Endodermal cell (in vitro differentiated cells): ENCODE data around the gene WHRN. TPM values are rescaled to one million over a fixed set of nuclear protein-coding genes. Genes with fewer than 3 reads are reported as not detected.

Experiments
- DNase-seq: peaks from one replicate; pipeline ENCODE4 v3.0.0-alpha.2; 2017
- H3K27ac ChIP-seq: 2 replicates; pipeline ENCODE4 v1.5.1; 2013; ENCODE audit warnings: mild to moderate bottlenecking, low read depth, low read length, moderate library complexity
- H3K27me3 ChIP-seq: 2 replicates; pipeline ENCODE4 v1.6.1; 2013; ENCODE audit warnings: mild to moderate bottlenecking, low read length, moderate library complexity; ENCODE audit not compliant: insufficient read depth, control insufficient read depth, poor library complexity, severe bottlenecking
- H3K36me3 ChIP-seq: 2 replicates; pipeline ENCODE4 v1.7.0; 2013; ENCODE audit warnings: mild to moderate bottlenecking, low read length, moderate library complexity; ENCODE audit not compliant: control insufficient read depth, insufficient read depth
- H3K4me1 ChIP-seq: one replicate; pipeline ENCODE4 v1.7.0; 2013; ENCODE audit warnings: low read length; ENCODE audit not compliant: control insufficient read depth, insufficient read depth
- H3K4me3 ChIP-seq: 2 replicates; pipeline ENCODE4 v1.5.1; 2013; ENCODE audit warnings: mild to moderate bottlenecking, low read length, moderate library complexity
- H3K9ac ChIP-seq: 2 replicates; pipeline ENCODE4 v1.6.1; 2013; ENCODE audit warnings: mild to moderate bottlenecking, low read length, moderate library complexity; ENCODE audit not compliant: poor library complexity, severe bottlenecking; ENCODE audit errors: extremely low read depth
- H3K9me3 ChIP-seq: 2 replicates; pipeline ENCODE4 v1.6.1; 2013; ENCODE audit warnings: mild to moderate bottlenecking, low read length, moderate library complexity; ENCODE audit not compliant: control insufficient read depth
- H3K27ac Mint-ChIP-seq: 2 replicates; pipeline ENCODE4 v1.8.0; 2020; ENCODE audit warnings: mixed read lengths
- H3K27me3 Mint-ChIP-seq: 2 replicates; pipeline ENCODE4 v1.8.0; 2021; ENCODE audit warnings: mild to moderate bottlenecking, mixed read lengths; ENCODE audit not compliant: insufficient read depth
- H3K36me3 Mint-ChIP-seq: 2 replicates; pipeline ENCODE4 v1.8.0; 2020; ENCODE audit warnings: low read depth, mixed read lengths
- H3K4me1 Mint-ChIP-seq: 2 replicates; pipeline ENCODE4 v1.8.0; 2020; ENCODE audit warnings: mixed read lengths
- H3K4me3 Mint-ChIP-seq: 2 replicates; pipeline ENCODE4 v1.8.0; 2020; ENCODE audit warnings: mild to moderate bottlenecking, moderate library complexity, mixed read lengths
- H3K9me3 Mint-ChIP-seq: 2 replicates; pipeline ENCODE4 v1.8.0; 2020; ENCODE audit warnings: mild to moderate bottlenecking, mixed read lengths
- CTCF ChIP-seq: fragments of 200-600 bp; sonication (generic); conservative IDR thresholded peaks from 2 replicates; pipeline ENCODE4 v1.5.0; 2021; ENCODE audit warnings: antibody characterized with exemption, mild to moderate bottlenecking
- WGBS, 2 experiments: methylation state at CpG; one replicate each; pipeline versions ENCODE4 v1.1.5 to v1.1.7; 2013; ENCODE audit warnings: missing lambda C conversion rate in 2 of 2, mixed read lengths in 1 of 2; ENCODE audit not compliant: insufficient coverage in 1 of 2, insufficient read length in 1 of 2; 5-methylcytosine and 5-hydroxymethylcytosine counted together
- total RNA-seq, 2 donors: library from RNA; stranded (reverse); fragmentation: NEBNext Ultra II Directional in 1 of 2; extraction: Animal tissue kit (Norgen Biotek cat#: 25700) in 1 of 2; gene quantifications; 2 replicates in 1 of 2; 3 replicates in 1 of 2; pipeline ENCODE4 v1.2.1, GENCODE V29; 2021

WHRN gene
- total RNA-seq, 2 donors from 2014 or later, result 7.0 to 12.8 TPM

GRCh38 chr9:114518120-114518519 is 12.8 kb upstream of the WHRN start:
- H3K4me3 Mint-ChIP-seq, result no peak overlapping the region
- Histone ChIP-seq H3K36me3 (no peaks in the 10 kb centered on the region), H3K27ac (no peak overlapping the region), H3K27me3 (peaks cover 18% of the 10 kb centered on the region), H3K4me3 (no peak overlapping the region), H3K9me3 (no peaks in the 10 kb centered on the region), H3K9ac (no peak overlapping the region), H3K4me1 (peaks cover 7% of the 10 kb centered on the region)
- whole genome bisulfite sequencing, 2 experiments, result 95% methylated on average over 1 of the region's 1 CpG; no CpG with 5 or more reads in 1 of the 2 experiments
- peaks cover 9% of the 10 kb centered on the region for H3K4me1 Mint-ChIP-seq
- no peaks in the 10 kb centered on the region for H3K9me3 Mint-ChIP-seq
- no peak for TF ChIP-seq CTCF
- DNase-seq, result no peak
- H3K36me3 Mint-ChIP-seq, result no peaks in the 10 kb centered on the region
- H3K27ac Mint-ChIP-seq, result no peak overlapping the region
- H3K27me3 Mint-ChIP-seq, result peaks cover 43% of the 10 kb centered on the region

GRCh38 chr9:114516913-114517312 is 11.6 kb upstream of the WHRN start:
- no peak for TF ChIP-seq CTCF
- Mint-ChIP-seq H3K4me1 (peaks cover 5% of the 10 kb centered on the region), H3K27ac (no peak overlapping the region), H3K4me3 (no peak overlapping the region), H3K27me3 (peaks cover 49% of the 10 kb centered on the region), H3K36me3 (no peaks in the 10 kb centered on the region), H3K9me3 (no peaks in the 10 kb centered on the region)
- H3K9me3 ChIP-seq, result no peaks in the 10 kb centered on the region
- no peak overlapping the region for H3K27ac ChIP-seq
- H3K9ac ChIP-seq, result no peak overlapping the region
- no peaks in the 10 kb centered on the region for H3K36me3 ChIP-seq
- H3K4me1 ChIP-seq, result peaks cover 7% of the 10 kb centered on the region
- H3K4me3 ChIP-seq, result no peak overlapping the region
- DNase-seq, result peak; percentile 69
- peaks cover 17% of the 10 kb centered on the region for H3K27me3 ChIP-seq
- 76 to 89% methylated on average over 3 to 7 of the region's 7 CpGs for WGBS, 2 experiments

- H3K4me3 ChIP-seq, result no peak overlapping the region
- Mint-ChIP-seq H3K27ac (no peak overlapping the region), H3K4me3 (no peak overlapping the region), H3K36me3 (no peaks in the 10 kb centered on the region), H3K9me3 (no peaks in the 10 kb centered on the region), H3K4me1 (peaks cover 5% of the 10 kb centered on the region), H3K27me3 (peaks cover 57% of the 10 kb centered on the region)
- 70 to 90% methylated on average over 2 to 3 of the region's 3 CpGs for WGBS, 2 experiments
- peak; percentile 26 for DNase-seq
- peaks cover 22% of the 10 kb centered on the region for H3K27me3 ChIP-seq
- no peak for TF ChIP-seq CTCF
- H3K27ac ChIP-seq, result no peak overlapping the region
- H3K36me3 ChIP-seq, result no peaks in the 10 kb centered on the region
- H3K9ac ChIP-seq, result no peak overlapping the region
- H3K4me1 ChIP-seq, result peaks cover 7% of the 10 kb centered on the region
- H3K9me3 ChIP-seq, result no peaks in the 10 kb centered on the region
Measured at GRCh38 chr9:114515528-114515927, 10.3 kb upstream of the WHRN start.
